ENCODE data around the gene SPRED1.

SPRED1 gene

DNA sequence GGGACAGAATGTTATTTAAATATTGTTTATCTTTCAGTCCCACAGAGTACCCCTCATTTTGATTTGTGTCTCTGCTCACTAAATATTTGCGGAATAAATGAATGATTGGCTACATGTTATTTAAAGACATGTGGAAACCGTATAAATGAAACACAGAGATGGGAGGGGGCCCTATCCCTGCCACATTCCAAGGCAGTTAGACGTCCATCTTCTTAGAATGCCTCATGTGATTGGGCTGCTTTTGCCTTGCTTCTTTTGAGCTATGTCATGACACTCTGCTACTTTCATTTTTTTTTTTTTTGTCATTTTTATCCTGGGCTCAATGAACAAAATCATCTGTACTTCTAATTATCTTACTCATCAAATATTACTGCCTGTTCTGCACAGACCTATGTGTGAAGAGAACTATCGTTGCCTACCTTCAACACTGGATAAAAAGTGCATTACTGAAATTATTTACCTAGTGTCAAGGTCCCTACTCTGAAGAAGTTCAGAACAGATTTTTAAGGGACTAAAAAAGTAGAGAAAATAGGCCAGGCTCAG is 117.4 kb downstream of the SPRED1 start:
- DNase-seq = no peak

- DNase-seq = no peak
These were observed 120.4 kb downstream of the SPRED1 start for GRCh38 chr15:38373016-38373415.

DNA sequence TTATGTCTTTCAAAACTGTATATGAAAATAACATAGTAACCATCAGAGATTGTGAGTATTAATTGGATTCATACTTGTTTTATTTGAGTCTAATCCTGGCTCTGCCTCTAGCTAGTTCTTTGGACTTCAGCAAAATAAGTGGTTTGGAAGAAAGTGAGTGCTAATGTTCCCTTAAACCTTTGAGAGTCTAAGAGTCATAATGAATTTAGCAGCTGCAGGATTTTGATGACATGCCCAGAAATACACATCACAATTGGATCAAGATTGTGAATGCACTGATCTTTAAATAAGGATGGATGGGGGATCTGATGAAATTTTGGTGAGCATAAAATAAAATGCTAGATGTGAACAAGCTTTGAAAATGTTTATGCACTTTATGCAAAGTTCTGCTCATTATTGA is 121.4 kb downstream of the SPRED1 start:
- DNase-seq = no peak

DNA sequence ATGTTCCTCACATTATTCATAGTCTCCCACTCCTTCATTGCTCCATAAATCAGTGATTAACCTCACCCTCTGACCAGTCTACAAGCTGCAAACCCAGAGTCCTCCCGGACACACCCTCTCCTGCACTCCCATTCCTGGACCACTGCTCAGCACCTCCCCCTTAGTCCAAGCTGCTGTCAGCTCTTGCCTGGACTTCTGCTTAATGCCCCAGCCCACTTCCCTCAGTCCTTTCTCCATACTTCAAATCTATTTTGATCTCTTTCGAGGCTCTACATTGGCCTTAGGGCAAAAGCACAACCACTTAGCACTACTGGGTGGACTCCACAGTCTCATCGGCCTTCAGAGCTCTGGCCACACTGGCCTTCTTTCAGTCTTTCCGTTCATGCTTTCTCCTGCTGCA is 121.9 kb downstream of the SPRED1 start:
- DNase-seq = no peak

GRCh38 chr15:38376081-38376480 is 123.4 kb downstream of the SPRED1 start:
- DNase-seq = no peak

- no peak for DNase-seq
These were observed 125.0 kb downstream of the SPRED1 start for GRCh38 chr15:38377636-38378035.

DNA sequence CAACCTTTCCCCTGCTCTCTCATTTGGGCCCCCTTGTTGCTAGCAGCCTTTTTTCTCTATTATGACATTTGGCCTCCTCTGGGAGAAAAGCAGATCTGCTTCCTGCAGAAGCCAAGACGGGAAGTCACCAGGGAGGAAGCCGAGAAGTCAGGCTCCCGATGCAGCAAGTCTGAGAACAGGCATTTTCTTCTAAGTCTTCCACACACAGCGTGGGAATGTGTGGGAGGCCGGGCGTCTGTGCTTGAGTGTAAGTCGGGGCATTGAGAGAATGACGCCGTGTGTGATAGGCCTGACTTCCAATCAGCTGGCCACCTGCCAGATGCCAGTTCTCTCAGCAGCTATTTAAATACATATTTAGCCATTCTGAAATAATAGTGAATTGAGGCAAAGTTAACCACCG is 125.5 kb downstream of the SPRED1 start:
- no peak for DNase-seq

GRCh38 chr15:38389924-38390542 is 137.4 kb downstream of the SPRED1 start:
- no peak for DNase-seq

DNA sequence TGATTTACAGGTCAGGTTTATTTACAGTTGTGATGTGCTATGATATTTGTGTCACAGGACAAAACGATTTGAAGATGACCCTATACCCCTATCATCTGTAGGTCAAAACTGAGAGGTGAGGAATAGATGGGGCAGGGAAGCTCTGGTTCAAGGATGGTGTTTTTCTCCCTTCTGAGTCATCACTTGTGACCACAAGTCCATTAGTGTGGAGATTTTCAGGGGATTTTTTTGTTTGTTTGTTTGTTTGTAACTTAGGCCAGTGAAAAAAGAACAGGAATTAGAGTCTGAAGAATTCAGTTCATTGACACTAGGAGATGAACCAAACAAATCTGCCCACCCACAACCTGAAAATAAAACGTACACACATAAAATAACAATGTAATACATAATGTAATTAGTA is 138.6 kb downstream of the SPRED1 start:
- no peak for DNase-seq

DNA sequence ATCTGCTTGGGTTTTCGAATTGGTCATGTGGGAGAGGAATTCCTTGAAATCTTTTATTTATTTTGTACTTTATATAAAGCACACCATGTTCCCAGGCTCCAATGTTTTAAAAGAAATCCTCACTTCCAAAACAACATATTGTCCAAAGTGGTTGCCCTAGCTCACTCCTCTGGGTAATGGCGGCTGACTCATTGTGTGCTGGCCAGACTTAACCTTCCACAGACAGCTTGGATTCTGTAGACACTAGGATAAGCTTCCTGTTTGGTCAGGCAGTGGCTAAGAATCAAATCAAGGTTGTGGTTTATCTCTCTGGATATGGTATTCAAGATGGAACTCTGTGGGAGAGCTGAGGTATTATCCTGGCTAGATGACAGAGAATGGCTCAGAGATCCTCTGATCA is 145.5 kb downstream of the SPRED1 start:
- no peak for DNase-seq

DNA sequence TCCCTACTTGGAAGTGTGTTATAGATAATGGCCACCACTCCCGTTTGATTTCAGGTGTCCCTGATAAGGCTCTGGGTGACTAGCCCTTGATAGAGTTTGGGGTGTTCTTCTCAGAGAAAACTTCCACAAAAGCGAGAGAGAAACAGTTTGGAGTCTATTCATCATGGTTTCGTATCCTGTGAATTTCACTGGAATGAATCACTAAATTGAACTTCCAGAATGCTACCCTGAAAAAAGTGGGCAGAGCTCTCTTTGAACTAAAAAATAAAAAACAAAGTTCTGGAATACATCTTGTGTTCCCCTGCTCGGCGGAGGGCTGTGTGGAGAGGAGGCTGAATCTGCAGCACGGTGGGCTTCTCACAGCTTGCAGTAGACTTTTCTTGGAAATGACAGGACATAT is 148.5 kb downstream of the SPRED1 start:
- DNase-seq = no peak

GRCh38 chr15:38401701-38402100 is 149.1 kb downstream of the SPRED1 start:
- no peak for DNase-seq

- DNase-seq = no peak
These were observed 153.8 kb downstream of the SPRED1 start for GRCh38 chr15:38406436-38406835.
